Activated naive CD4-positive, alpha-beta T cell treated with anti-CD3 and anti-CD28 coated beads, Interleukin-2, amount 50 U/mL, for 24 hours (primary cell): Measurements from ENCODE around the gene SLCO4A1.

ENCODE experiments used
- H3K27ac Mint-ChIP-seq: one replicate; pipeline ENCODE4 v1.8.0; 2021; ENCODE audit warnings: mild to moderate bottlenecking, mixed read lengths
- H3K27me3 Mint-ChIP-seq: one replicate; pipeline ENCODE4 v1.8.0; 2021; ENCODE audit warnings: mixed read lengths
- H3K36me3 Mint-ChIP-seq: one replicate; pipeline ENCODE4 v1.8.0; 2021; ENCODE audit warnings: mixed read lengths
- H3K4me1 Mint-ChIP-seq: one replicate; pipeline ENCODE4 v1.8.0; 2021; ENCODE audit warnings: mixed read lengths
- H3K4me3 Mint-ChIP-seq: one replicate; pipeline ENCODE4 v1.8.0; 2021; ENCODE audit warnings: mild to moderate bottlenecking, mixed read lengths
- H3K9me3 Mint-ChIP-seq: one replicate; pipeline ENCODE4 v1.8.0; 2021; ENCODE audit warnings: mixed read lengths

Gene SLCO4A1

DNA sequence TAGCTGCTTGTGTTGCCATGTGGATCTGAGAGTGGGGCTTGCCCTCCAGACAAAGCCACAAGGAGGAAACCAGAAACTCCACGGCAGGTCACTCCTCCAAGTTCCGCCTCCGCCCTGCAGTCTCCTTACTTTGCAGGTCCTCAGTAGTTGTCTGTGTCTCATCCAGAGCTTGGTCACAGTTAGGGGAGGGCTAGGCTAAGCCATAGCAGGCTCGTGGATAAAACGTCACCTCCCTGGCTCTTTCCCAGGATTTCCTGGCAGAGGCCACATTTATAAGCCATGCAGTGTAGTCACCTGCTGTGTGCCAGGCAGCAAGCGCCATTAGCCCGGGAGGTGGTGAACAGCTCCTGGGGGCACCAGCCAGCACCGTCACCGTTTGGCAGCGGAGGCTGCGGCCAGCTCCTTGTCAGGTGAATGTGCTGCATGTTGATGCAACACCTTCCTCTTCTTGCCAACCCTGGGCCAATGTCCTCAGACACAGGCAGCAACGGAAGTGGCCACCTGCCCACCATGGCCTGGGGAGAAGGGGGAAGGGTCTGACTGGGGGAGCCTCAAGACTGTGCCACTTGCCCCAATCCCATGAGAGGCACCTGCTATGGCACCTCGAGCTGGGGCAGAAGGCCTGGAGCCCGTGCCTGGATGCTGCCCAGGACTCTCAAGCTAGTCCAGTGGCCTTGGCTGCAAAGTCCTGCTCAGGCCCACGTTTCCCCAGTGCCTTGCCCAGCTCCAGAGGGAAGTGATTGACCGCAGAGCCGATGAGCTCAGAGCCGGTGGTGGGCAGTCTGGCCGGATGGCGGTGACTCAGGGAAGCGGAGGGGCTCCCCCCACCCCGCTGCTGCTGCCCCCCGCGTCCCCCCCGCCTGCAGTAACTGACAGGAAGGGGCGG, 39.0 kb upstream of the SLCO4A1 start:
- Mint-ChIP-seq H3K9me3 (no peaks in the 10 kb centered on the region), H3K4me1 (peaks cover 15% of the 10 kb centered on the region), H3K36me3 (no peaks in the 10 kb centered on the region), H3K27me3 (peaks cover 2% of the 10 kb centered on the region), H3K4me3 (peak overlapping the region; percentile 78), H3K27ac (no peak overlapping the region)

DNA sequence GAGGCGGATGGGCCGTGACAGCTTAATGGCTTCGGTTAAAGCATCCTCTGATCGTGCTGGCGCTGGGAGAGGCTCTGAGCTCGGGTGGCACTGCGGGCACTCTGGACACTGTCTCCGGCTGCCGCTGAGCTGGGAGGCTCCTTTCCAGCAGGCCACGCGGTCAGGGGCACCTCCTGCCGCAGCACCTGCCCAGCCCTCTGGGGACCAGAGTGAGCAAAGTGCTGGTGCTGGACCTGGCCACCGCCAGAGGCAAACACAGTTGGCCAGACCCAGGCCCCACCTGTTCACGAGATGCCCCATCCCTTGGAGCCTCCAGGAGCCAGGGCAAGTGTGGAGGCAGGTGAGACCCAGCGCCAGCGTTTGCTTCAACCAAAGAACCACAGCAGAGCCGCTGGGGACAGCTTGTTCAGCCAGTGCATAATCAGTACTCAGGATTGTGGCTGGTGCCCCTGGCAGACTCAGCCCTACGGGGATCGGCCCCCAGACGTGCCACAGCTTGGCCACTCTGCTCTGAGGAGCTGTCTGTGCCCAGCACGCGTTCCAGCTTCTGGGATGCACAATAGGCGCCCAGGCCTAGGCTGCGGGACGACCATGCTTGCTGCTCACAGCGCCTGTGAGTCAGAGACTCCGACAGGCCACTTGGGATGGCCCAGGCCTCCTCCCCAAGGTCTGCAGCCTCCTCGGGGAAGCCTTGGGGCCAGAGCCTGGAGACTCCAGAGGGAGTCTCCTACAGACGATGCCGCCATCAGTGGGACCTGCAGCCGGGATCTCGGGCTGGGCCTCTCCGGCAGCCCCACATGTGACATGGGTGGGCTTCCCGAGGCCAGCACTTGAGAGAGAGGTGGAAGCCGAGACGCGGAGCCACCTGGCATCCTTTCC, 38.2 kb upstream of the SLCO4A1 start:
- Mint-ChIP-seq H3K4me3 (no peak overlapping the region), H3K4me1 (peaks cover 15% of the 10 kb centered on the region), H3K9me3 (no peaks in the 10 kb centered on the region), H3K27ac (no peak overlapping the region), H3K36me3 (no peaks in the 10 kb centered on the region), H3K27me3 (peaks cover 2% of the 10 kb centered on the region)

DNA sequence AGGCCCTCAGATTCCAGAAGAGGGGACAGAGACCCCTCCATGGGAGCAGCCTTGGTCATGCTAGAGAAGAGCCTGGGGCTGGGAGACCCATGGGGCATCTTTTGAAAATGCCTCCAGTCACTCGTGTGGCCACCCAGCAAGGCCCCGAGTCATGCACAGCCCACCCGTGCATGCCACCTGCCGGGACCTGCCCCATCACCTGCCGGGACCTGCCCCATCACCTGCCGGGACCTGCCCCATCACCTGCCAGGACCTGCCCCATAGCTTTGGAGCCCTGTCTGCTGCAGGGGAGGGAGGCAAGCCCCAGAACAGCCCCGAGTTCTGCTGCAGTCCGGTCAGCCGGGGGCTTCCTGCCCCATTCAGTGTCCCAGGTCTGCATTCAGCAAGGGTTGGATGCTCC, 37.5 kb upstream of the SLCO4A1 start:
- H3K36me3 Mint-ChIP-seq: no peaks in the 10 kb centered on the region
- H3K4me1 Mint-ChIP-seq: peaks cover 15% of the 10 kb centered on the region
- H3K4me3 Mint-ChIP-seq: no peak overlapping the region
- H3K27me3 Mint-ChIP-seq: peaks cover 1% of the 10 kb centered on the region
- H3K27ac Mint-ChIP-seq: no peak overlapping the region
- no peaks in the 10 kb centered on the region for H3K9me3 Mint-ChIP-seq

DNA sequence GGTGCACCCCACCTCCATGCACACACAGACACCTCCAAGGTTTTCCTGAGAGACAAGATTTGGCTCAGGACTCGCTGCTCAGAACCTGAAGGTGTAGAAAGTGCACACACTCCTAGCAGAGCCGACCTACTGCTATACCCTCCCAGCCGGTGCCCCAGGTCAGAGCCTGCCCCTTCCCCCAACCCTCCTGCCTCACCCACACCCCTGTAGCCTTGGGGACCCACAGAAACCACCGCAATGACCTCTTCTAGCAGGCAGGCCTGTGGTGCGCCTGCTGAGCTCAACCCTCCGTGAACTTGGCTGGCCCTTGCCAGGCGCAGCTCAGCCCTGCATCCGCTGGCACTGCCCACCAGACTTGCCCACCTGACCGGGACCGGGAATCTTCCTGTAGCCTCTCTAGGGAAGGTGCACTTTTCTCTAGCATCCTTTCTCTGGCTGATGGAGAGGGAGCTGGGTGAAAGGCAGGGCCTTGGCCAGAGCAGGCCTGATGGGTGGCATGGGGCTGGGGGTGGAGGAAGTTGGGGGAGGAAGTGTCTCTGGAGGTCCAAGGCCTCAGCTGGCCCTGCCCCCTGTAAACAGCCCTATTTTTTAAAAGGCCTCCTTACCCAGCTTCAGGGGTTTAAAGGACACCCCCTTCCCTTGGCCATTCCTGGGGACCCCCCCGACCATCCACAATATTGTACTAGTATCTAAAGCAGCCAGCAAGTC, 36.9 kb upstream of the SLCO4A1 start:
- no peak overlapping the region for H3K4me3 Mint-ChIP-seq
- H3K9me3 Mint-ChIP-seq: no peaks in the 10 kb centered on the region
- no peaks in the 10 kb centered on the region for H3K36me3 Mint-ChIP-seq
- peaks cover 15% of the 10 kb centered on the region for H3K4me1 Mint-ChIP-seq
- H3K27ac Mint-ChIP-seq: no peak overlapping the region
- no peaks in the 10 kb centered on the region for H3K27me3 Mint-ChIP-seq

DNA sequence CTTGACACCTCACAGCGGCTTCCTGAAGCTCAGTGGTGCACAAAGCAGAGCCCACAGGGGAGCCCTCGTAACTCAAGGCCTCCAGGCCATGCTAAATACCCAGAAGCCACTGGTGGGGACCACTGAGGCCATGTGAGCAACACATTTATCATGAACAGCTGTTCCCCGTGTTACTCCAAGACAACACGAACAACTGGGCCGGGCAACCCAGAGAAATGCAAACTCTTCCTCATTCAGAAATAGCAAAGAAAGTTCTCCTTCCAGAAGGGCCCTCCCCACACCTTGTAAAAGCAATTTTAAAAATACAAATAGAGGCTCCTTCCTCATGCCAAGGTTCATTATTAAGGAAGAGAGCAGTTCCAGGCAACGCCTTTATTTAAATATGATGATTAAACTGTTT, 36.3 kb upstream of the SLCO4A1 start:
- H3K9me3 Mint-ChIP-seq: no peaks in the 10 kb centered on the region
- no peaks in the 10 kb centered on the region for H3K27me3 Mint-ChIP-seq
- no peak overlapping the region for H3K27ac Mint-ChIP-seq
- no peak overlapping the region for H3K4me3 Mint-ChIP-seq
- peaks cover 15% of the 10 kb centered on the region for H3K4me1 Mint-ChIP-seq
- H3K36me3 Mint-ChIP-seq: no peaks in the 10 kb centered on the region

DNA sequence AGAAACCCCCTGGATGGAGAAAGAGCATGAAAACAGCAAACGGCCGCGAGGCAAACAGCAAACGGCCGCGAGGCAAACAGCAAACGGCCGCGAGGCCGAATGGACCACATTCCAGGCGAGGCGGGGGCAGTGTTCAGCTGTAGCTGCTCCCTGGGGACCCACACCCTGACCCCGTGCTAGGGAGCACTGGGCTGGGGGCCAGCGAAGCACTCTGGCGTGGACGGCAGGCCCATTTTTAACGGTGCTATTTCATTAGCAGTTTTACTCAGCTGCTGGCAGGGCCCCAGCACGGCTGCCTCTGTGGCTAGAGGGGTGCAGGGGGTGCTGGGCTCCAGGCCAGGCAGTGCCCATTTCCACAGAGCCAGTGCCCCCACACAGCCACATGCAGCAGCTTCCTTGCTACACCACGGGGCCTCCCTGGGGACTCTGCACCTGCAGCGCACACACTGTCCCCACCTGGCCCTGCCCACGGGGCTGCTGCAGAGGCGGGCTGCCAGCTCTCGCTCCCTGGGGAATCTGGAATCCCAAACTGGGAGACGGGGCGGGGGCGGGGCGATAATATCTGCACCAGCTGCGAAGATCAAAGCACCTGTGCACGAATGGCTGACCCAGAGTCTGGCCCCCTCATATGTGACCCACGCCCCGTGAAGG, 35.6 kb upstream of the SLCO4A1 start:
- peaks cover 15% of the 10 kb centered on the region for H3K4me1 Mint-ChIP-seq
- no peak overlapping the region for H3K27ac Mint-ChIP-seq

DNA sequence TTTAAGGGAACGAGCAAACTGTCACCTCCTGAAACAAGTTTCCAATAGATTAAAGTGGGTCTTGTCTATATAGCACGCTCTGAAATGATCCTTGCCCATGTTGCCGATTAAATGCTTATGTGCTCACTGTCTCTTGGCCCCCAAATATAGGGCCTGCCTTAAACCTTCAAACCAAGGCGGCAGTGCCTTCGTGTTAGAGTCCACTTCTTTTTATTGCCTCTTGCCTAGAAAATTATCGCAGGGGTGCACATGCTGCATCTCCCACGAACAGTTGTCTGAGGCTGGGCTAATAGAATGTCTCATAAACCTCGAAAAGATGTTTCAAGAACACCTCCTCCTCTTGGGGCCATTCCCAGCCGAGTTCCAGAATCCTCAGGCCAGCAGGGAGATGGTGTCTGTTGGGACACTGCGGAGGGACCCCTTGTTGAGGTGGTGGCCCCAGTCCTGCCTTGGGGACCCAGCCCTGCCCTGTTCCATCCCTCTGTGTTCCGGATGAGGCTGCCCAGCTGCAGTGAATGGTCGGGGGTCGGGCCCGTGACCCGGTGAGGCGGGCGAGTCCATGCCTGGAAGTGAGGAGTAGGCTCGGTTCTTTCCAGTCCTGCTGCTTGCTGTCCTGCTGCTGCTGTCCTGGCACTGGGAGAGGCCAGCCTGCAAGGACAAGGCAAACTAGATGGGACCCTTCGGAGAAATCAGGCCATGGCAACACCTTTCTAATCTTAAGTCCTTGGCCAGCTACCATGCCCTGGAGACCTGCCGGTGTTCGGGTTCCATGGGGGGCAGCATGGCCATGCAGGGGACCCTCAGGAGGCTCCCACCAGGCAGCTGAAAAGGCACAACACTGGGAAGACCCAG, 34.7 kb upstream of the SLCO4A1 start:
- Mint-ChIP-seq H3K36me3 (no peaks in the 10 kb centered on the region), H3K4me3 (no peak overlapping the region), H3K27me3 (no peaks in the 10 kb centered on the region), H3K4me1 (peaks cover 7% of the 10 kb centered on the region), H3K9me3 (no peaks in the 10 kb centered on the region), H3K27ac (no peak overlapping the region)

More for the DNA sequence above, 35.6 kb upstream of the SLCO4A1 start:
- H3K4me3 Mint-ChIP-seq: no peak overlapping the region
- no peaks in the 10 kb centered on the region for H3K9me3 Mint-ChIP-seq
- no peaks in the 10 kb centered on the region for H3K27me3 Mint-ChIP-seq
- no peaks in the 10 kb centered on the region for H3K36me3 Mint-ChIP-seq

DNA sequence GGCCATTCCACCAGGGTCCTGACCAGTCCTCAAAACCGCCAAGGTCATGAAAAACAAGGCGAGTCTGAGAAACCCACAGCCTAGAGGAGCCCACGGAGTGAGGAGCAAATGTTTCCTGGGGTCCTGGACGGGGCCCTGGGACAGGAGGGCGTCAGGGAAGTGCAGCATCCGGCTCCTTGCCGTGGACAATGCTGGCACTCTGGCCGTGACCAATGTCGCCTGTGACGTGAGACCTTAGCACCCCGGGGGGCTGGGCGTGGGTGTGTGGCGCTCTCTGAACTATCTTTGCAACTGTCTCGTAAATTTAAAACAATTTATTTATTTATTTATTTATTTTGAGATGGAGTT, 34.1 kb upstream of the SLCO4A1 start:
- Mint-ChIP-seq H3K27ac (no peak overlapping the region), H3K4me1 (peaks cover under 1% of the 10 kb centered on the region), H3K36me3 (no peaks in the 10 kb centered on the region), H3K4me3 (no peak overlapping the region), H3K9me3 (no peaks in the 10 kb centered on the region), H3K27me3 (no peaks in the 10 kb centered on the region)

DNA sequence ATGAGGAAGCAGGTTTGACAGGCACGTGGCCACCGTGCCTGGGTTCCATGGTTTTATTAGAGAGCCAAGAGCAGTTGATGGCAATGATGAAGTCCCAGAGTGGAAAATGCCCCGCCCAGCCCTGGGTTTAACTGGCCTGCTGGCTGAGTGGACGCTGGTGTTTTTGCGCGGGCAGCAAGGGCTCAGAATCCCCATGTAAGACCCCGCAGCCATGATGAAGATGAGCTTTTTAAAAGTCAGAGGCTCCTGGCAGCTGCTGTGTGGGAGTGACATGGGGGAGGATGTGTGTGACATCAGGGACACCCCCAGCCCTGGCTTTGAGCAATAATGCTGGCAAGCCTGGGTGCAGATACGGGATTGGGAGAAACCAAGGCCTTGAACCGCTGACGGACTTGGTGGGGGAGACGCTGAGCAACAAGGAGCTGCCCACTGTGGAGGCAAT, 33.0 kb upstream of the SLCO4A1 start:
- H3K4me3 Mint-ChIP-seq: no peak overlapping the region
- no peaks in the 10 kb centered on the region for H3K27me3 Mint-ChIP-seq

DNA sequence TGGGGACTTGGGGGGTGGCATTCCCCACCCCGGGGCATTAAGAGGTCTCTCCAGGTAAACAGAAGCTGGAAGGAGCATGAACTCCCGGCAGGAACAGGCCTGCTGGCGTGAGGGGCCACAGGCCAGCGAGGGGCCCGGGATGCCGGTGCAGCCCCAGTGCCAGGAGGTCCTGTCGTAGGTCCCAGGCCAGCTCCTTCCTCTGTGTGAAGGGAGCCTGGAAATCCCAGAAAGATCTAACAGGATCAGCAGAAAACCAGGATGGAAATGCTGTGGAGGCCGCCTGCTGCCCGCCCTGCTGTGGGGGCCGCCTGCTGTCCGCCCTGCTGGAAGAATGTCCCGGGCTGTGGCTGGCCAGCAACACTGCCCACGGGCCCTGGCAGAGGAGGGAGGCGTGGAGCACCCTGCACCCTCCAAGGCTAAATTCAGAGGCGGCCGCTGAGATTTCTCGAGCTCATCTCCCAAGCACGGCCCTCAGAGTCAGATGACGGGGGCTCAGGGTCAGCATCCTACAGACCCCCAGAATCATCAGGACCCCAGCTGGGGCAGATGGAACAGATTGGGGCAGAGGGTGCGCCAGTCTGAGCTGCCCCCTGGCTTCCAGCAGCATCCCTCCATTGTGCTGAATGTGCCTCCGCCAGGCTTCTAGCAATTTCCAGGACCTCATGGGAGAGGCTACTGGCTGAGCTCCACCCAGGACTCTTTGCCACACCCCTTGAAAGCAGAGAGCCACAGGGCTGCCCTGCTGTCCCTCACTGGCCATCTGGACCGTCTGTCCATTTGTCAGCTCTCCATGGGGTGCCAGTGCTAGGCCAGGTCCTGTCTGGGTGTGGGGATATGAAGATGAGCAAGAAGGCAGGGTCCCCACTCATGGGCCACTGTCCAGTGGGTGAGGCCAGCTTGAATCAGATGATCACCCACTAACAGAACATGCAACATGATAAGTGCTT, 32.2 kb upstream of the SLCO4A1 start:
- Mint-ChIP-seq H3K4me3 (no peak overlapping the region), H3K9me3 (no peaks in the 10 kb centered on the region), H3K27me3 (no peaks in the 10 kb centered on the region), H3K27ac (peak overlapping the region; percentile 7), H3K4me1 (no peaks in the 10 kb centered on the region), H3K36me3 (no peaks in the 10 kb centered on the region)

More for the DNA sequence above, 33.0 kb upstream of the SLCO4A1 start:
- Mint-ChIP-seq H3K4me1 (no peaks in the 10 kb centered on the region), H3K36me3 (no peaks in the 10 kb centered on the region), H3K9me3 (no peaks in the 10 kb centered on the region), H3K27ac (no peak overlapping the region)

DNA sequence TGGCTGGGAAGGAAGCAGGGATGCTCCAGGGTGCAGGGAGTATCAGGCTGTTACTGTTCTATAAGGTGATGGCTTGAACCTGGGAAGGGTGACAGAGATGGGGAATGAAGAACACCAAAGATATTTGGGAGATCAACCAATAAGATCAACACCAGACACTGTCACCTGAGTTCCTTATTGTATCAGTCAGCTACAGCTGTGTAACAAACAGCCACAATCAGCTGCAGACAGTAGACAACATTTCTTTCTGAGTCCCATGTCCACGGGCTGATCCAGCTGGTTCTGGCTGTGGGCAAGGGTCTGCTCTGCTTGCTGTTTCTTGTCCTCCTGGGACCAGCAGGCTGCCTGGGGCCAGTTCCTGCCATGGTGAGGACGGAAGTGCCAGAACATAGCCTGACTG, 31.3 kb upstream of the SLCO4A1 start:
- no peaks in the 10 kb centered on the region for H3K4me1 Mint-ChIP-seq
- no peak overlapping the region for H3K4me3 Mint-ChIP-seq
- no peak overlapping the region for H3K27ac Mint-ChIP-seq

DNA sequence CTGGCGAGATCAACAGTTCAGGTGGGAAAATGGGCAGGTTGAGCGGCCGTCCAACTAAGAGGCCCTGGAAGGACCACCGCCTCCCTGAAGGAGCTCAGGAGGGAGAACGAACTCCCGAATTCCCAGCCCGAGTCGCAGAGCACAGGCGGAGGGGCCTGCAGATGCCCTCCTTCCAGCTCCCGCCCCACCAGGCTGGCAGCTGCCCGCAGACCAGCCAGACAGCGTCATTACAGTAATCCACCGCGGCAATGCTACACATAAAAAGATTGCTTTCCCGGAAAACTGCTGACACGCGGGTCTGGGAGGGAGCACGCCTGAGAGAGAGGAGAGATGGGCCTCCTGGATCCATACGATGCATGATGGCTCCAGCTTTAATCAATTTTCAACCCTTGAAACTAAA, 30.5 kb upstream of the SLCO4A1 start:
- H3K27me3 Mint-ChIP-seq: no peaks in the 10 kb centered on the region
- H3K27ac Mint-ChIP-seq: no peak overlapping the region
- no peaks in the 10 kb centered on the region for H3K9me3 Mint-ChIP-seq
- no peak overlapping the region for H3K4me3 Mint-ChIP-seq
- no peaks in the 10 kb centered on the region for H3K36me3 Mint-ChIP-seq
- peaks cover 2% of the 10 kb centered on the region for H3K4me1 Mint-ChIP-seq

More for the DNA sequence above, 31.3 kb upstream of the SLCO4A1 start:
- Mint-ChIP-seq H3K9me3 (no peaks in the 10 kb centered on the region), H3K36me3 (no peaks in the 10 kb centered on the region), H3K27me3 (no peaks in the 10 kb centered on the region)

DNA sequence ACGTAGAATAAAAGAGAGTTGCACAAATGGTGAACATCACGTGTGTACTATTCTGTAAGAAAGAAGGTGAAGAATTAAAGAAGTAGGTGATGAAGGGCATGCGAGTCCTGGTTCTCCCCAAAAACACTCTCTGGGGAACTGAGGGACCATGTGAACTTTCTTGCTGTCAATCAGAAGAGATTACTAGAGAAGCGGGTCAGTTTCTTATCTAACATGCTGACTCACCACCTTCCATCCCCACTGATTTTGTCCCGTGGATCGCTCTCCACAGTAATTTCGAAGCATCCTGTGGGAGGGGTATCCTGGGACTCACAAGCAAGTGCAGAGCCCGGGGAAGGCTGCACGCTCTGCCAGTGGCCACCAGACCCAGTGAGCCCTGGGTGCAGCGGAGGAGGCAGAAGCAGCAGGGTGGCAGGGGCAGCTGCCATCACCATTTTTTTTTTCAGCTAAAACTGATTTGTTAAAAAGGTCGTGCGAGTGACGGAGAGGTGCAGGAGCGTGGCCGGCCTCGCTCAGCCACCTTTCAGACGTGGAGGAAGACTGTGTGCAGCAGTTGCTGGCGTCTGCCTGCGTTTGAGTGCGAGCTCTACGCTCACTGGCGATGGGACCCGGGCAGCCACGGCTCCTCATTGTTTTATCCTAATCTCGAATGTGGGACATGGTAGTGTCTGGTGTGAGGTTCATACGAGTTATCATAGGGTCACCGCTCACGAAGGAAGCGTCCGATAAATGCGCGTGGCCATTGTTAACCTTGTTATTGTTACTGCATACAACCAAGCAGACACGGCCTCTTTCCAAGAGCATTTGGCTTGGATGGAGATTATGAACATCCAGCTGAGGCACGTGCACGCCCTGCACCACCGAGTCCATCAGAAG, 28.0 kb upstream of the SLCO4A1 start:
- Mint-ChIP-seq H3K27me3 (no peaks in the 10 kb centered on the region), H3K36me3 (no peaks in the 10 kb centered on the region), H3K4me1 (peaks cover 18% of the 10 kb centered on the region), H3K9me3 (no peaks in the 10 kb centered on the region), H3K27ac (no peak overlapping the region), H3K4me3 (no peak overlapping the region)
